MM.1S (cell line): Measurements from ENCODE around the gene METAP1D.
A peak's percentile ranks its signal among the peaks of the same experiment; 100 is the strongest.

ENCODE experiments used
- CTCF ChIP-seq: fragments of 300-600 bp; sonication (generic); IDR thresholded peaks from 2 replicates; pipeline ENCODE4 v1.5.1; 2016; ENCODE audit warnings: antibody characterized with exemption, low read length, mixed read lengths
- EZH2phosphoT487 ChIP-seq: fragments of 300-600 bp; sonication (generic); IDR thresholded peaks from 2 replicates; pipeline ENCODE4 v1.6.1; 2018; ENCODE audit warnings: antibody characterized with exemption, low read length

- TF ChIP-seq CTCF (peak; percentile 27), EZH2phosphoT487 (no peak)
Measured at GRCh38 chr2:172113617-172114016, 113.9 kb downstream of the METAP1D start.
